NCI-H128 (cell line): Measurements from ENCODE around the gene SYCP1.
"Not testable (repeated sequence)": the region's sequence is repeated elsewhere in the genome, so short reads cannot be mapped to it uniquely, and the experiment has no call there.

ENCODE experiments used
- DNase-seq: peaks from one replicate; lab custom pipeline; 2025; ENCODE audit not compliant: unreplicated experiment; lab: John Stamatoyannopoulos, UW

The SYCP1 gene, protein sequence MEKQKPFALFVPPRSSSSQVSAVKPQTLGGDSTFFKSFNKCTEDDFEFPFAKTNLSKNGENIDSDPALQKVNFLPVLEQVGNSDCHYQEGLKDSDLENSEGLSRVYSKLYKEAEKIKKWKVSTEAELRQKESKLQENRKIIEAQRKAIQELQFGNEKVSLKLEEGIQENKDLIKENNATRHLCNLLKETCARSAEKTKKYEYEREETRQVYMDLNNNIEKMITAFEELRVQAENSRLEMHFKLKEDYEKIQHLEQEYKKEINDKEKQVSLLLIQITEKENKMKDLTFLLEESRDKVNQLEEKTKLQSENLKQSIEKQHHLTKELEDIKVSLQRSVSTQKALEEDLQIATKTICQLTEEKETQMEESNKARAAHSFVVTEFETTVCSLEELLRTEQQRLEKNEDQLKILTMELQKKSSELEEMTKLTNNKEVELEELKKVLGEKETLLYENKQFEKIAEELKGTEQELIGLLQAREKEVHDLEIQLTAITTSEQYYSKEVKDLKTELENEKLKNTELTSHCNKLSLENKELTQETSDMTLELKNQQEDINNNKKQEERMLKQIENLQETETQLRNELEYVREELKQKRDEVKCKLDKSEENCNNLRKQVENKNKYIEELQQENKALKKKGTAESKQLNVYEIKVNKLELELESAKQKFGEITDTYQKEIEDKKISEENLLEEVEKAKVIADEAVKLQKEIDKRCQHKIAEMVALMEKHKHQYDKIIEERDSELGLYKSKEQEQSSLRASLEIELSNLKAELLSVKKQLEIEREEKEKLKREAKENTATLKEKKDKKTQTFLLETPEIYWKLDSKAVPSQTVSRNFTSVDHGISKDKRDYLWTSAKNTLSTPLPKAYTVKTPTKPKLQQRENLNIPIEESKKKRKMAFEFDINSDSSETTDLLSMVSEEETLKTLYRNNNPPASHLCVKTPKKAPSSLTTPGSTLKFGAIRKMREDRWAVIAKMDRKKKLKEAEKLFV

GRCh38 chr1:114854693-114855320 lies at the start of gene SYCP1:
Gene SYCP1 (plus strand): TSS chr1:114854863. CDS start chr1:114855465, 602 bp downstream.
- no peak for DNase-seq

DNA sequence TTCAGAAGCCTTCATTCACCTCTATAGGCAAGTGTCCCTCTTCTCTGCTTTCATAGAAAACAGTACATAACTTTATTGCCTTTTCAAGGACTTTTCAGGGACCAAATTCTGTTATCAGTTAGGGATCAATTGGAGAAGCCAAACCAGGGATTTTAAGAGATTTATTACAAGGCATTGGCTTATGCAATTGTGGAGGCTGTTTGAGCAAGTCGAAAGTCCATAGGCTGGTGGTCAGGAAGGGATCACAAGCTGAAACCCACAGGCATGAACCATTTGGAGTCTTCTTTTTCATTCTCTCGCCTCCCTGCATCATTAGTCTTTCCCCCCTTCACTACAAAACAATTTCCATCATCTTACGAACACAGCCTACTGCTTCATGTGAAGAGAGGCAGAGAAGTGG lies 34.8 kb upstream of the SYCP1 start:
- DNase-seq, result no peak

DNA sequence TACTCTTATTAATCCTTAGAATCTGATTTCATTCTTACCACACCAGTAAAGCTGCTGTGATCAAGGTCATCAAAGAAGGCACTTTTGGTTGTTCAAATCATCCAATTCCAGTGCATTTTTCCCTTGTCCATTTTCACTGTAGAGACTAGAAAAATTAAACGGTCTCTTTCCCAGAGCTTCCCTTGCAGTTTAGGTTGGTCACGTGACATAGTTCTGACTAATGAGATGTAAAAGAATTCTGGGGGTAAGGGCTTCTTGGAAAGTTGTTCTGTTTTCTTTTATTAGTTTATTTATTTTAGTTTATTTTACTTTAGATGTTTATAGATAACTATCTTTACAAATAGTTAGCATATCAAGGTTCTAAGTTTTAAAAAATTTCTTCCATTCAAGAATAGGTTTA lies 34.3 kb upstream of the SYCP1 start:
- DNase-seq, result no peak

DNA sequence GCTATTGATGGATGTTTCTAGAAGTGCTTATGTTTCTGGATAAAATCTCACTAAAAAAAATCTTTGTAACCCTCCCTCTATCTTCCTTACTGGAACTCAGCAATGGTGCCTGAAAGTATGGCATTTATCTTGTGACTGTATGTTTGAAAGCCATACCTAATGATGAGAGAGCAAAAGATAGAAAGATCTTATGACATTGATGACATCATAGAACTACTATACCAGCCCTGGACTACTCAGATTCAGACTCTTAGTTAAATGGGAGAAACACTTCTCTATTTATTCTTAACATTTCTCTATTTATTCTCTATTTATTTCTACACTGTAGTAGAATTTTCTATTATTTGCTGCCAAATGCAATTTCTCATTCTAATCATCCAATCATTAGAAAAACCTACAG lies 32.7 kb upstream of the SYCP1 start:
- no peak for DNase-seq

DNA sequence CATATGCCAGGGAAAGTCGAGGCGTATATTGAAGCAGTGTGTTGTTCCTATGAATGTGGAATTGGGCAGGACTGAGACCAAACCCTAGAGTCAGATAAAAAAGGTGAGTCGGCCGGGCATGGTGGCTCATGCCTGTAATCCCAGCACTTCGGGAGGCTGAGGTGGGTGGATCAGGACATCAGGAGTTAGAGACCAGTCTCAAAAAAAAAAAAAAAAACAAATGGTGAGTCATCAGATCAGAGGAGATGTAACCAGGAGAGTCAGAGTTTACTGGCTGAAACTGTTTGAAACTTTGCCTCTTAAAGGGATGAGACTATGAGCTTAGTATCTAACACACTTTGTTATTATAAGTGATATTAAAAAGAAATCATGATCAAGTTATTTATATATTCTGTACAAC lies 26.4 kb upstream of the SYCP1 start:
- no peak for DNase-seq

- DNase-seq, result not testable (repeated sequence)
These were observed 24.6 kb upstream of the SYCP1 start for GRCh38 chr1:114830075-114830474.

DNA sequence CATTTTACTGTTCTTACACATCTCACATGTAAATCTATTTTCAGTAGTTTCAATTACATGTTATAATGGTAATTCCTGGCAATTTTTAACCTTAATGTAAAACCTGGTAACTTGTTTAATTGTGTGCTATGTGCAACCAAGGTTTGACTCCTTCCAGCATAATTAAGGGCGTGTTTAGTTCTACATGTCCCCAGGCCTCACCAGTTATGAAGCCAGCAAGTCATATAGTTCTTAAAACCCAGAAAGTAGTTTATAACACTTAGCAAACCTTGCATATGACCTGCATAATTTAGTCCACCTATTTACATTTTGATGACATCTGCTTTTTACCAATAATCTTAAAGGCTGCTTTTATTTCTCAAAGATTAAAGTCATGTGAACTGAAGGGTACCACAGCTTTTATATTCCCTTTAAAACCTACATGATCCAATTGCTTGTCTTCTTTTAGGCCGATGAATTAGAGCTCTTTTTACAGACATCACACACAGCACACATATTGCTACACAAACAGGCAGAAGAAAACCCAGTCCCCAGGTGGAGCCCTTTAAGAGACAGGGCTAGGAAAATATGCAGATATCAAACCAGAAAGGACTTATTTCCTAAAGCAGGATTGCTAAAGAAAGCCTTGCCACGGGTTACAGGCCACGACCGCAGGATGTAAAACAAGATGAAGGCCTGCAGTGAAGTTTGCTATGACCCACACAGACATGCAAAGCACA lies 23.2 kb upstream of the SYCP1 start:
- DNase-seq, result no peak

DNA sequence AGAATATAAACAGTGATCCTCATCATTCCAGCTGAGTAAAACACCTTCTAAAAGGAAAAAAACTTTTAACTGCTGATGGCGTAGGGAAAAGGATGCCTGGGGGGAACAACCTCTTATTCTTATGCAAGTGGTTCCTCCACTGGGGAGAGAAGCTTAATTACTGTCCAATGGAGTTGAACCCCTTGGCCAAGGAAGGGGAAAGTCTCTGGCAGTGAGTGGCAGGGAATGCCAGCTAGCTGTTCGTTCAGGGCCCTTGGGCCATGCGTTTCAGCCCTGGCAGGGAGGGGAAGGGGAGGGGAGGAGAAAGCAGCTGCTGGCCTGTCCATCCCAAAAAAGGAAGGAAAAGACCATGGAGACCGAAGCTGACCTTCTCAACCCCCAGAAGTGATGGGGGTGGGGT lies 22.6 kb upstream of the SYCP1 start:
- no peak for DNase-seq

DNA sequence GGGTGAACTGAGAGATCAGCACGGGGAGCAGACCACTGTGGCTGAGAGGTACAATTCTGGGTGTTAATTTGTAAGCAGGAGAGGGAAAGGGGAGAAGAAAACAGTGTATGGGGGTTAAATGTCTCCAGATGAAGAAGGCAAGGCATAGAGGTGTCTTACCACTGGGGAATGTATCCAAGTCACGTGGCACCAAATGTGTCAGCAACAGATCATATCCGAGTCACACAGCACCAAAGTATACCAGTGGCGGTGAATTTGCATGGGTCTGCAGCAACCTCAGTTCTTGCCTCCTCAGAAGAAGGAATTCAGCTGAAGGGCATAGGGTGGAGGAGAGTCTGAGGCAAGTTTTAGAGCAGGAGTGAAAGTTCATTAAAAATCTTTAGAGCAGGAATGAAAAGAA lies 21.2 kb upstream of the SYCP1 start:
- DNase-seq, result no peak

- DNase-seq, result no peak
These were observed 10.4 kb upstream of the SYCP1 start for GRCh38 chr1:114844270-114844669.

- no peak for DNase-seq
These were observed 1.1 kb upstream of the SYCP1 start for GRCh38 chr1:114853584-114853983.

DNA sequence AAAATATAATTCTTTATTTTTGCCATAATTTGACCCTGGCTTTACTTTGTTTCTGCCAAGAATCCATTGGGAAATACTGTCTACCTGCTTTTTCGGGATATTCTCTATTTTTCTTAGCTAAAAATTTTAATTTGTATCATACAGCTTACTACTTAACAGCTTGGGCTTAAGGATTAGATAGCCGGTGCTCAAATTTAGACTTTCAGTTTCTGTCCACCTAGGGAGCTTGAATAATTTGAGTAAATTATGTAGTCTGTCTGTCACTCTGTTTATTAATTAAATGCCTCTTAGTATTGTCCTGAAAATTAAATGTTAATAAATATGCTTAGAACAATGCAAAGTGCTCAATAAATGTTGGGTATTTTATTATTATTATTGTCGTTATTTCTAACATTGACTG lies 6.7 kb downstream of the SYCP1 start:
- DNase-seq, result no peak

- no peak for DNase-seq
These were observed 37.7 kb downstream of the SYCP1 start for GRCh38 chr1:114892194-114892918.

DNA sequence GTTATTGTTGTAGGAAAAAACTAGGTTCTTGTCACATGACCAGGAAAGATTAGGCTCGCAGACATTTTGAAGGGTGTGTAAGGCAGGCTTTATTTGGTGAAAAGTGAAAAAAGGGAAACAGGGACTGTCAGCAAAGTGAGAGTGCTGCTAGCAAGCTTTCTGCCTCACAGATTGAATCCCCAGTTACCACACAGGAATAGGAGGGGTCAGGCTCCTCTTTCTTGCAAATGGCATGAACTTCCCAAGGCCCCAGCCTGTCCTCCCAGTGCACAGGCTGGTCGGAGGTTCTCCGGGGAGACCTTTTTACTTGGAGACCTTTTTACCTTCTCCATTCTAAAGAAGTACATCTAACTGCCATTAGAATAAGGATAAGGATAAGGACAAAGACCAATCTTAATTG lies 42.1 kb downstream of the SYCP1 start:
- no peak for DNase-seq

GRCh38 chr1:114901814-114902213 lies 47.2 kb downstream of the SYCP1 start:
- no peak for DNase-seq

DNA sequence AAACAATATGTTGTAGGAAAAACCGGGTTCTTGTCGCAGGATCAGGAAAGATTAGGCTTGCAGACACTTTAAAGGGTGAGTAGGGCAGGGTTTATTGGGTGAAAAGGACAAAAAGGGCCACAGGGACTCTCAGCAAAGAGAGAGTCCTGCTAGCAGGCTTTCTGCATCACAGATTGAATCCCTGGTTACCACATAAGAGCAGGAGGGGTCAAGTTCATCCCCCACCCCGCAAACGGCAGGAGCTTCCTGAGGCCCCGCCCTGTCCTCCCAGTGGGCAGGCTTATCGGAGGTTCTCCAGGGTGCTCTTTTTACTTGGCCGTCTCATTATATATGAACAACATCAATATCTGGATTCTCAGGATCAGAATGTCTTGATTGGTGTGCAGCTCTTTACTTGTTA lies 47.7 kb downstream of the SYCP1 start:
- DNase-seq, result no peak

GRCh38 chr1:114903480-114903879 lies 48.8 kb downstream of the SYCP1 start:
- DNase-seq, result no peak

GRCh38 chr1:114915720-114916119 lies 61.1 kb downstream of the SYCP1 start:
- DNase-seq, result not testable (repeated sequence)

DNA sequence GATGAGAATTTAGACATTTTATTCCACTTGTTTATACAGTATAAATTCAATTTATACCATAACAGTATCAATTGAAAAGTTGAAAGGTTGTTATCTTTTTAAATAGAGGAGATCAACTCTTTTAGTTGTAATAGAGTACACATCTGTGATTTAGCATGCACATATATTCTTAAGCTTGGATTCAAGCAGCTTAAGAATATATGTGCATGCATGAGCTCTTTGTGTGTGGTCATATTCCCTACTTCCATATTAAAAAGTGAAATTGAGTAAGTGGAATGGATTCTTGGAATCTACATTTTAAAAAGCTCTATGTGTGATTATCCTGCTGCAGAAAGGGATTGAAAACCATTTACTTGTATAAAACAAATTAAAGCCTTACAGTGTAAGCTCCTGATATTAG lies 71.9 kb downstream of the SYCP1 start:
- no peak for DNase-seq

GRCh38 chr1:114927401-114927800 lies 72.7 kb downstream of the SYCP1 start:
- DNase-seq, result no peak
